Ascending aorta (tissue), 2 donors: ENCODE results near the gene TBX15. TPM values are rescaled to one million over a fixed set of nuclear protein-coding genes. Genes with fewer than 3 reads are reported as not detected.

ENCODE experiments used
- DNase-seq, 2 donors: peaks; one replicate each; pipeline ENCODE4 v3.0.0-alpha.2; 2019; ENCODE audit warnings: low spot score in 2 of 2
- H3K27ac ChIP-seq, 2 donors: fragments of 200-600 bp; sonication (generic); one replicate each; pipeline ENCODE4 v1.5.1; 2016 to 2017; ENCODE audit warnings: mild to moderate bottlenecking in 1 of 2
- H3K27me3 ChIP-seq: fragments of 200-600 bp; sonication (generic); one replicate; pipeline ENCODE4 v1.5.1; 2017
- H3K36me3 ChIP-seq, 2 donors: fragments of 200-600 bp; sonication (generic); one replicate each; pipeline ENCODE4 v1.5.1; 2016
- H3K4me1 ChIP-seq, 2 donors: fragments of 200-600 bp; sonication (generic); one replicate each; pipeline ENCODE4 v1.5.1; 2016 to 2017; ENCODE audit warnings: mild to moderate bottlenecking in 1 of 2
- H3K4me3 ChIP-seq, 2 donors: fragments of 200-600 bp; sonication (generic); one replicate each; pipeline ENCODE4 v1.5.1; 2016 to 2017; ENCODE audit warnings: mild to moderate bottlenecking in 1 of 2
- H3K9me3 ChIP-seq, 2 donors: fragments of 200-600 bp; sonication (generic); one replicate each; pipeline ENCODE4 v1.5.1; 2016
- CTCF ChIP-seq, 3 experiments: fragments of 200-600 bp in 2 of 3; fragments of 450-650 bp in 1 of 3; sonication (generic) in 2 of 3; IDR thresholded peaks; one replicate each; pipeline ENCODE4 v1.5.1; 2016 to 2019; ENCODE audit warnings: antibody characterized with exemption in 3 of 3, mild to moderate bottlenecking in 1 of 3, moderate library complexity in 1 of 3
- intact Hi-C: fragments of 100-400 bp; cut with DNase I; formaldehyde crosslinking; loops from one replicate; pipeline ENCODE4 v1.15.1; 2023
- total RNA-seq: library from RNA; depleted of rRNA; stranded (reverse); fragments of >200 nt; gene quantifications from one replicate; pipeline ENCODE4 v1.1.0, GENCODE V29; 2016

Gene TBX15
- 1.8 TPM for total RNA-seq

GRCh38 chr1:118988186-118989005 is at the start of gene TBX15:
TBX15 (minus strand) TSS chr1:118988343; CDS start chr1:118987795, 548 bp downstream.
- Histone ChIP-seq H3K4me3 (peak within 1 kb of the TSS; percentile 61 to 68), H3K27me3 (peaks cover 24% of the 10 kb centered on the region), H3K27ac (no peak within 1 kb of the TSS), H3K9me3 (no peaks in the 10 kb centered on the region), H3K36me3 (no peaks in the 10 kb centered on the region), H3K4me1 (peaks cover 4 to 6% of the 10 kb centered on the region in 2 donors)
- DNase-seq = no peak
- intact Hi-C loops = no loop called here
- TF ChIP-seq CTCF (IDR thresholded peaks at IDR 0.05) = no peak

GRCh38 chr1:119034359-119034758 is 46.2 kb upstream of the TBX15 start:
- Histone ChIP-seq H3K4me1 (no peaks in the 10 kb centered on the region), H3K27me3 (no peaks in the 10 kb centered on the region), H3K36me3 (peaks cover 13 to 28% of the 10 kb centered on the region in 2 donors), H3K4me3 (no peak overlapping the region), H3K27ac (no peak overlapping the region), H3K9me3 (no peaks in the 10 kb centered on the region)
- no peak for DNase-seq
- no peak for TF ChIP-seq CTCF (IDR thresholded peaks at IDR 0.05)
- intact Hi-C loops = no loop called here

GRCh38 chr1:119032986-119033385 is 44.8 kb upstream of the TBX15 start:
- no peak for TF ChIP-seq CTCF (IDR thresholded peaks at IDR 0.05)

GRCh38 chr1:119027759-119028158 is 39.6 kb upstream of the TBX15 start:
- no peak for TF ChIP-seq CTCF (IDR thresholded peaks at IDR 0.05)
- no peak for DNase-seq

More at GRCh38 chr1:119032986-119033385, 44.8 kb upstream of the TBX15 start:
- intact Hi-C loops = no loop called here
- Histone ChIP-seq H3K9me3 (no peaks in the 10 kb centered on the region), H3K4me3 (no peak overlapping the region), H3K27me3 (no peaks in the 10 kb centered on the region), H3K27ac (no peak overlapping the region), H3K4me1 (no peaks in the 10 kb centered on the region), H3K36me3 (peaks cover 13 to 24% of the 10 kb centered on the region in 2 donors)
- no peak for DNase-seq

GRCh38 chr1:119026956-119027355 is 38.8 kb upstream of the TBX15 start:
- no peaks in the 10 kb centered on the region for H3K27me3 ChIP-seq
- H3K4me3 ChIP-seq = no peak overlapping the region
- no peak for DNase-seq
- TF ChIP-seq CTCF (IDR thresholded peaks at IDR 0.05) = no peak
- peaks cover 7 to 19% of the 10 kb centered on the region in 2 donors for H3K36me3 ChIP-seq
- H3K4me1 ChIP-seq = no peaks in the 10 kb centered on the region
- no peak overlapping the region for H3K27ac ChIP-seq
- H3K9me3 ChIP-seq = peaks cover 0 to 5% of the 10 kb centered on the region in 2 donors
- intact Hi-C loops = no loop called here

More at GRCh38 chr1:119027759-119028158, 39.6 kb upstream of the TBX15 start:
- H3K27me3 ChIP-seq = no peaks in the 10 kb centered on the region
- H3K36me3 ChIP-seq = peaks cover 9 to 23% of the 10 kb centered on the region in 2 donors
- H3K9me3 ChIP-seq = peaks cover 0 to 5% of the 10 kb centered on the region in 2 donors
- no peak overlapping the region for H3K4me3 ChIP-seq
- no peaks in the 10 kb centered on the region for H3K4me1 ChIP-seq
- intact Hi-C loops = no loop called here
- no peak overlapping the region for H3K27ac ChIP-seq
